Measurements from ENCODE around the gene TMEM170A.

- no peak for TF ChIP-seq CTCF (IDR thresholded peaks at IDR 0.05)
- no peak for TF ChIP-seq EZH2 (IDR thresholded peaks at IDR 0.05; ENCODE audit: borderline replicate concordance, insufficient read depth, low read depth, low read length, poor library complexity, severe bottlenecking)
These were observed 27.4 kb upstream of the TMEM170A start for GRCh38 chr16:75491876-75492275.

Data from B cell (primary cell).